Nephron (organoid): ENCODE measurements around the gene PLXND1.

Experiments
- H3K27ac Mint-ChIP-seq, 3 experiments: 2 replicates each; pipeline ENCODE4 v1.8.0; 2020; ENCODE audit warnings: mixed read lengths in 3 of 3, mild to moderate bottlenecking in 2 of 3, moderate library complexity in 1 of 3
- H3K27me3 Mint-ChIP-seq: 2 replicates; pipeline ENCODE4 v1.8.0; 2021; ENCODE audit warnings: low read depth, mild to moderate bottlenecking, moderate library complexity, mixed read lengths
- H3K36me3 Mint-ChIP-seq: 2 replicates; pipeline ENCODE4 v1.8.0; 2020; ENCODE audit warnings: low read depth, mixed read lengths
- H3K4me1 Mint-ChIP-seq: 2 replicates; pipeline ENCODE4 v1.8.0; 2020; ENCODE audit warnings: mixed read lengths
- H3K4me3 Mint-ChIP-seq, 3 experiments: 2 replicates each; pipeline ENCODE4 v1.8.0; 2020; ENCODE audit warnings: mild to moderate bottlenecking in 3 of 3, mixed read lengths in 3 of 3, moderate library complexity in 2 of 3
- H3K9me3 Mint-ChIP-seq: 2 replicates; pipeline ENCODE4 v1.8.0; 2020; ENCODE audit warnings: mixed read lengths
- TF ChIP-seq, protein P1 (sequence below), 3 experiments: fragments of 200-600 bp; sonication (generic); IDR thresholded peaks; one replicate each; pipeline ENCODE4 v1.5.0; 2021; ENCODE audit warnings: antibody characterized with exemption in 3 of 3; ENCODE audit not compliant: unreplicated experiment in 3 of 3

The PLXND1 gene

GRCh38 chr3:129617381-129618185 lies 11.1 kb upstream of the PLXND1 start:
- Mint-ChIP-seq H3K27ac (no peak overlapping the region), H3K27me3 (peaks cover 17% of the 10 kb centered on the region), H3K36me3 (no peaks in the 10 kb centered on the region), H3K4me3 (no peak overlapping the region), H3K9me3 (no peaks in the 10 kb centered on the region), H3K4me1 (peaks cover 13% of the 10 kb centered on the region)
- TF ChIP-seq, protein P1, sequence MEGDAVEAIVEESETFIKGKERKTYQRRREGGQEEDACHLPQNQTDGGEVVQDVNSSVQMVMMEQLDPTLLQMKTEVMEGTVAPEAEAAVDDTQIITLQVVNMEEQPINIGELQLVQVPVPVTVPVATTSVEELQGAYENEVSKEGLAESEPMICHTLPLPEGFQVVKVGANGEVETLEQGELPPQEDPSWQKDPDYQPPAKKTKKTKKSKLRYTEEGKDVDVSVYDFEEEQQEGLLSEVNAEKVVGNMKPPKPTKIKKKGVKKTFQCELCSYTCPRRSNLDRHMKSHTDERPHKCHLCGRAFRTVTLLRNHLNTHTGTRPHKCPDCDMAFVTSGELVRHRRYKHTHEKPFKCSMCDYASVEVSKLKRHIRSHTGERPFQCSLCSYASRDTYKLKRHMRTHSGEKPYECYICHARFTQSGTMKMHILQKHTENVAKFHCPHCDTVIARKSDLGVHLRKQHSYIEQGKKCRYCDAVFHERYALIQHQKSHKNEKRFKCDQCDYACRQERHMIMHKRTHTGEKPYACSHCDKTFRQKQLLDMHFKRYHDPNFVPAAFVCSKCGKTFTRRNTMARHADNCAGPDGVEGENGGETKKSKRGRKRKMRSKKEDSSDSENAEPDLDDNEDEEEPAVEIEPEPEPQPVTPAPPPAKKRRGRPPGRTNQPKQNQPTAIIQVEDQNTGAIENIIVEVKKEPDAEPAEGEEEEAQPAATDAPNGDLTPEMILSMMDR (IDR thresholded peaks at IDR 0.05; ENCODE audit: unreplicated experiment in 3 of 3), result no peak

GRCh38 chr3:129616713-129617112 lies 10.2 kb upstream of the PLXND1 start:
- Mint-ChIP-seq H3K27me3 (peaks cover 17% of the 10 kb centered on the region), H3K4me1 (peaks cover 4% of the 10 kb centered on the region), H3K9me3 (no peaks in the 10 kb centered on the region), H3K36me3 (no peaks in the 10 kb centered on the region), H3K4me3 (no peak overlapping the region), H3K27ac (peak overlapping the region in 1 of 3 experiments; percentile 20)
- TF ChIP-seq, protein P1 (IDR thresholded peaks at IDR 0.05; ENCODE audit: unreplicated experiment in 3 of 3), result no peak

DNA sequence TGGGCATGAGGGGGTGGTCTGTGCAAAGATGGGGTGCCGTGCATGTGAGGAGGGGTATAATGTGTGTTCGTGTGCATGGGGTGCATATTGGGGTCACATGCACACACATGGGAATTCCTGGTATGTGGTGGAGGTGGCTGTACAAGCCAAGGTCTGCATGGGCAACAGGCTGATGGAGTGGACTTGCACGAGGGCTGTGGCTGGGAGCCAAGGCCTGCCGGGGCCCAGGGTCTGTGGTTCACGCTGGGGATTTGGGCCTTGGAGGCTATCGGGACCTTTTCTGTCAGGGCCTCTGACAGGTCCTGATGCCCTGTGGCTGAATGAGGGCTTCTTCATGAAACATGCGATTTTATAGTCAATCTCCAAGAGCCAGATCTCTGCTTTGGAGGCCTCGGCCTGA lies 9.8 kb upstream of the PLXND1 start:
- H3K36me3 Mint-ChIP-seq, result no peaks in the 10 kb centered on the region
- no peaks in the 10 kb centered on the region for H3K9me3 Mint-ChIP-seq
- peaks cover 17% of the 10 kb centered on the region for H3K27me3 Mint-ChIP-seq
- TF ChIP-seq, protein P1 (IDR thresholded peaks at IDR 0.05; ENCODE audit: unreplicated experiment in 3 of 3), result no peak
- H3K4me3 Mint-ChIP-seq, result no peak overlapping the region
- peaks cover under 1% of the 10 kb centered on the region for H3K4me1 Mint-ChIP-seq
- H3K27ac Mint-ChIP-seq, result peak overlapping the region in 2 of 3 experiments; percentile 16 to 20

DNA sequence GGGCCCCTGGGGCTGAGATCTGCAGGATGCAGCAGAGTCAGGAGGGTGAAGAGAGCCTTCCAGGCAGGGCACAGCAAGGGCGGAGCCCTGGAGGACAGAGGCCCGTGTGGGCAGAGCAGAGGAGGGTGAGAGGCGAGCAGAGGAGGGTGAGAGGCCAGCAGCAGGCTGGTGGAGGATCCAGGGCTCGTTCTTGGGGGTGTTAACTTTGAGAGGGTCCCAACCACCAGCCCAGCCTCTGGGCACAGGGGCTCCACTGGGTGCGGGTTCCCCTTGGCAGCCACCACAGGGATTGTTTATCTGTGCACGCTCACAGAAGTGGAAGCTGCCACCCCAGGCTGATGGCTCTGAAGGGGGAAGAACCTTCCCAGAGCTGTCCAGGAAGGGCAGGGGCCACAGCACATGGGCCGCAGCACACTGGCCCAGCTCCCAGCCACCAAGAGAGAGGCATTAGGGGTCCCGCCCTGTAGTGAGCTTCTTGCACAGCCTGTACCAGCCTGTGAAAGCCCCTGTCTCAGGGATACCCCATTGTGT lies 9.3 kb upstream of the PLXND1 start:
- H3K27me3 Mint-ChIP-seq, result peaks cover 17% of the 10 kb centered on the region
- H3K4me1 Mint-ChIP-seq, result no peaks in the 10 kb centered on the region
- no peaks in the 10 kb centered on the region for H3K9me3 Mint-ChIP-seq
- H3K27ac Mint-ChIP-seq, result peak overlapping the region in 1 of 3 experiments; percentile 16
- no peaks in the 10 kb centered on the region for H3K36me3 Mint-ChIP-seq
- TF ChIP-seq, protein P1 (IDR thresholded peaks at IDR 0.05; ENCODE audit: unreplicated experiment in 3 of 3), result no peak
- H3K4me3 Mint-ChIP-seq, result no peak overlapping the region

GRCh38 chr3:129614927-129615363 lies 8.5 kb upstream of the PLXND1 start:
- Mint-ChIP-seq H3K9me3 (no peaks in the 10 kb centered on the region), H3K36me3 (no peaks in the 10 kb centered on the region), H3K4me3 (no peak overlapping the region), H3K27me3 (peaks cover 14% of the 10 kb centered on the region), H3K4me1 (no peaks in the 10 kb centered on the region), H3K27ac (no peak overlapping the region)
- TF ChIP-seq, protein P1 (IDR thresholded peaks at IDR 0.05; ENCODE audit: unreplicated experiment in 3 of 3), result no peak
